ENCODE results near the gene PKIB. TPM values are rescaled to one million over a fixed set of nuclear protein-coding genes. Genes with fewer than 3 reads are reported as not detected.

Gene PKIB
- total RNA-seq, 4 donors from 2014 or later, result 0.26 to 6.7 (median 3.2) TPM

DNA sequence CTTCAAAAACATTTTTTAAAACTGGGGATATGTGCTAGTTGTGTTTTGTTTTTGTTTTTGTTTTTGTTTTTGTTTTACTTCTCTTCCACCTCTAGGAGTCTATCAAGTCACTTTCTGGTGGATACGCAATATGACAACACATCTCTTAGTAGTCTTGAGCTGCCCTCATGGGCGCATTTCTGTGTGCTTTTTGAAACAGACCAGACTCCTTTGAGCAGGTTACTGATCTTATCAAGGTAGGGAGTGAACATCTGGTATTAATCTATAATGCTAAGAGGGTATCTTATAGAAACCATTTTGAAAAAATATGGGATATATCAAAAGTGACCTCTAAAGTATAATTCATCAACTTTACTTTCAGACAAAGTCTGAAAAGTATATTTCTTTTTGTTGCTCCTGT, 56.2 kb downstream of the PKIB start:
- H3K36me3 ChIP-seq, result no peaks in the 10 kb centered on the region
- H3K9me3 ChIP-seq, result no peaks in the 10 kb centered on the region
- no peak for DNase-seq
- intact Hi-C loops (cut with DNase I), result no loop called here
- TF ChIP-seq, protein P1, sequence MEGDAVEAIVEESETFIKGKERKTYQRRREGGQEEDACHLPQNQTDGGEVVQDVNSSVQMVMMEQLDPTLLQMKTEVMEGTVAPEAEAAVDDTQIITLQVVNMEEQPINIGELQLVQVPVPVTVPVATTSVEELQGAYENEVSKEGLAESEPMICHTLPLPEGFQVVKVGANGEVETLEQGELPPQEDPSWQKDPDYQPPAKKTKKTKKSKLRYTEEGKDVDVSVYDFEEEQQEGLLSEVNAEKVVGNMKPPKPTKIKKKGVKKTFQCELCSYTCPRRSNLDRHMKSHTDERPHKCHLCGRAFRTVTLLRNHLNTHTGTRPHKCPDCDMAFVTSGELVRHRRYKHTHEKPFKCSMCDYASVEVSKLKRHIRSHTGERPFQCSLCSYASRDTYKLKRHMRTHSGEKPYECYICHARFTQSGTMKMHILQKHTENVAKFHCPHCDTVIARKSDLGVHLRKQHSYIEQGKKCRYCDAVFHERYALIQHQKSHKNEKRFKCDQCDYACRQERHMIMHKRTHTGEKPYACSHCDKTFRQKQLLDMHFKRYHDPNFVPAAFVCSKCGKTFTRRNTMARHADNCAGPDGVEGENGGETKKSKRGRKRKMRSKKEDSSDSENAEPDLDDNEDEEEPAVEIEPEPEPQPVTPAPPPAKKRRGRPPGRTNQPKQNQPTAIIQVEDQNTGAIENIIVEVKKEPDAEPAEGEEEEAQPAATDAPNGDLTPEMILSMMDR (IDR thresholded peaks at IDR 0.05), result no peak
- no peak for TF ChIP-seq POLR2A (IDR thresholded peaks at IDR 0.05)
- H3K4me3 ChIP-seq, result no peak overlapping the region
- no peaks in the 10 kb centered on the region for H3K27me3 ChIP-seq
- H3K4me1 ChIP-seq, result no peaks in the 10 kb centered on the region
- WGBS, 2 donors, result 83 to 100% methylated on average over 2 of the region's 2 CpGs
- no peak overlapping the region for H3K27ac ChIP-seq

DNA sequence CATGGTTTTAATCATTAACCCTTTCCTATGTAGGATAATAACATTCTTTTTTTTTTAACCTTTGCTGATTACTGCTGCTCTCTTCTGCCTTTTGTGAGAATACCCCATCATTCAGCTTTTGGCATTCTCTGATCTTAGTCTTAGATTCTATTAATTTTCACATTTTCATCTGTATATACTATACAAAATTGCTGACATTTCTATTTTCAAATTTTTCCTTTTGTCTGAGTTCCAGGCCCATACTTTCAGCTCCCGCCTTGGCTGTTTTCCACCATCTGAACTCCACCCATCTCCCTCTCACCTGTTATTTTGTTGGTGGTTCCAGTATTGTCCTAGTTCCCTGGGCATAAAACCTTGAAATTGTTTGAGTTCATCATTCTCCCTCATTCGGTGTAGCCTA, 59.2 kb downstream of the PKIB start:
- DNase-seq, result no peak
- WGBS, 2 donors, result 42 to 57% methylated on average over 2 of the region's 2 CpGs
- Histone ChIP-seq H3K4me3 (no peak overlapping the region), H3K36me3 (no peaks in the 10 kb centered on the region), H3K27me3 (no peaks in the 10 kb centered on the region), H3K27ac (no peak overlapping the region), H3K4me1 (no peaks in the 10 kb centered on the region), H3K9me3 (no peaks in the 10 kb centered on the region)
- intact Hi-C loops (cut with DNase I), result no loop called here
- TF ChIP-seq POLR2A (IDR thresholded peaks at IDR 0.05), result no peak
- TF ChIP-seq, protein P1 (IDR thresholded peaks at IDR 0.05), result no peak

DNA sequence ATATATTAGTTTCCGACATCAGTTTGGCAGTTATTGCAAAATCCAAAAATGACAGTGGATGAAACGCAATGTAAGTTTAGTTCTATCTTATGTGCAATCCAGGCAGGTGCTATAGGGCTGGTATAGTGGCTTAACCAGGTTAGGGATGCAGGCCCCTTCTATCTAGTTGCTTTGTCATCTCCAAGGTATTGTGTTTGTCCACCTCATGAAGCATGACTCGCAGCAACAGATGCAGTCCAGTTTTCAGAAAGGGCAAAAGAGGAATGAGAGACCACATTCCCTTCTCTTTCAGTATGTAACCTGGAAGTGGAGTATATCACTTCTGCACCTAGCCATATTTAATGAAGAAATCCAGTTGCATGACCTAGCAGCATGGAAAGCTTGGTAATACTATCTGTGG, 59.7 kb downstream of the PKIB start:
- intact Hi-C loops (cut with DNase I), result no loop called here
- no peak for TF ChIP-seq POLR2A (IDR thresholded peaks at IDR 0.05)
- TF ChIP-seq, protein P1 (IDR thresholded peaks at IDR 0.05), result no peak
- Histone ChIP-seq H3K27me3 (no peaks in the 10 kb centered on the region), H3K4me1 (no peaks in the 10 kb centered on the region), H3K36me3 (no peaks in the 10 kb centered on the region), H3K27ac (no peak overlapping the region), H3K9me3 (no peaks in the 10 kb centered on the region), H3K4me3 (no peak overlapping the region)
- 81 to 87% methylated on average over 3 of the region's 3 CpGs for WGBS, 2 donors
- no peak for DNase-seq

DNA sequence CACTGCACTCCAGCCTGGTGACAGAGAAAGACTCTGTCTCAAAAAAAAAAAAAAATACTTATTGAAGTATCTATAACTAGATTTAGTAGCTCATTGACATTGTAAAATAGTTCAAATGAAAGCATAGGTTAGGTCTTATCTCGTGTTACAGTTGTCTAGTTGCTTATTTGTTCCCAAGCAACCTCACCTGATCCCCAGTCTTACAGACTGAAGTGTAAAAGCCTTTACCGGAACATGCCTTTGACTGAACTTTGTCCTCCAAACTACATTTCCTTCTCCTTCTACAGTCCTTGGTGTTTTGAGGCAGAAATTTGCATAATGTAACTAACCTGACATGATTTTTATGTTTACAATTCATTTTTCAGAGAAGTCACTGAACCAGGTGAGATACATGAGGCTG, 61.0 kb downstream of the PKIB start:
- no peak overlapping the region for H3K27ac ChIP-seq
- intact Hi-C loops (cut with DNase I), result no loop called here
- no peak for TF ChIP-seq POLR2A (IDR thresholded peaks at IDR 0.05)
- TF ChIP-seq, protein P1 (IDR thresholded peaks at IDR 0.05), result no peak
- no peak for DNase-seq
- 47 to 65% methylated on average over 2 of the region's 2 CpGs for WGBS, 2 donors
- H3K9me3 ChIP-seq, result no peaks in the 10 kb centered on the region
- H3K27me3 ChIP-seq, result no peaks in the 10 kb centered on the region
- no peaks in the 10 kb centered on the region for H3K4me1 ChIP-seq
- no peaks in the 10 kb centered on the region for H3K36me3 ChIP-seq
- no peak overlapping the region for H3K4me3 ChIP-seq

DNA sequence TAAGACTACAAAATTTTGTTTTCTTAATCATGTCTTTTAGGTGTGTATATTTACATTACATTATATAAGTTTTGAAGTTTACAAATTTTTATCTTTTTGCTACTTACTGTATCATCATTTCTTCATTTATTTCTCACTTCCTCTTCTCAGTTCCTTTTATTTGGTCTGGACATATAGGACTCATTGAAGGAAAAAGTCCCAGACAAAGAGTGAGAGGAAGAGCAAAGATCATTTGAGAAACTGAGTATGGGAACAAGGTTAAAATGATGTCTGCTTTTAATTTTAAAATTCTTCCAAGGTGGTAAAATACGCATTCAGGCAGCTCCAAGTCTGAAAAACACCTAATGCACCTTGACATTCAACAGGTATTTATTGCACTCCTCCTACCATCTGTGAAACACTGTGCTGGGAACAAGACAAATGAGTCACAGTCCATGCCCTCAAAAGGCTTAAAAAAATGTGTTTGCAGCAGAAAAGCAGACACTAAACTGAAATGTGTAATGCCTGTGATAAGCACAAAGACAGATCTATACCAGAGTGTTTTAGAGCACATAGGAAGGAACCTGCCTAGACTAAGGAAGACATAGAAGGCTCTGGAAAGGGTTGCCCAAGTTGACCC, 63.2 kb downstream of the PKIB start:
- no peaks in the 10 kb centered on the region for H3K27me3 ChIP-seq
- TF ChIP-seq, protein P1 (IDR thresholded peaks at IDR 0.05), result no peak
- TF ChIP-seq POLR2A (IDR thresholded peaks at IDR 0.05), result no peak
- WGBS, 2 donors, result 48 to 70% methylated on average over 1 of the region's 1 CpG
- H3K27ac ChIP-seq, result no peak overlapping the region
- no peaks in the 10 kb centered on the region for H3K4me1 ChIP-seq
- no peaks in the 10 kb centered on the region for H3K9me3 ChIP-seq
- H3K36me3 ChIP-seq, result no peaks in the 10 kb centered on the region
- intact Hi-C loops (cut with DNase I), result no loop called here
- DNase-seq, result no peak
- no peak overlapping the region for H3K4me3 ChIP-seq

Measured in esophagus squamous epithelium (tissue), 5 donors.